Suprapubic skin (tissue), 4 donors: ENCODE measurements around the gene ELOVL3.

Source experiments
- CTCF ChIP-seq, 2 donors: fragments of 200-600 bp in 1 of 2; fragments of 450-650 bp in 1 of 2; sonication (generic) in 1 of 2; IDR thresholded peaks; one replicate each; pipeline ENCODE4 v1.5.1; 2016 to 2019; ENCODE audit warnings: antibody characterized with exemption in 2 of 2, mild to moderate bottlenecking in 1 of 2, moderate library complexity in 1 of 2
- EP300 ChIP-seq: sonication (generic); formaldehyde crosslinking; IDR thresholded peaks from one replicate; pipeline ENCODE4 v1.6.1; 2017; ENCODE audit warnings: antibody characterized with exemption
- POLR2A ChIP-seq, 2 donors: fragments of 450-650 bp; IDR thresholded peaks; one replicate each; pipeline ENCODE4 v1.6.1; 2017; ENCODE audit warnings: antibody characterized with exemption in 2 of 2, mild to moderate bottlenecking in 2 of 2, moderate library complexity in 2 of 2
- POLR2AphosphoS5 ChIP-seq, 3 donors: sonication (generic); formaldehyde crosslinking; IDR thresholded peaks; one replicate each; pipeline ENCODE4 v1.6.1; 2017; ENCODE audit warnings: antibody characterized with exemption in 3 of 3

GRCh38 chr10:102261842-102262241, 35.7 kb downstream of the ELOVL3 start:
- TF ChIP-seq CTCF (IDR thresholded peaks at IDR 0.05) (no peak), POLR2A (IDR thresholded peaks at IDR 0.05) (no peak), POLR2AphosphoS5 (IDR thresholded peaks at IDR 0.05) (no peak), EP300 (no peak)
